H1 (cell line): ENCODE measurements around the gene STX8. TPM values are rescaled to one million over a fixed set of nuclear protein-coding genes. Genes with fewer than 3 reads are reported as not detected.

Source experiments
- ASH2L ChIP-seq: fragments of 200-600, 300-600 bp; sonication (generic); IDR thresholded peaks from one replicate; pipeline ENCODE4 v1.7.1; 2017; ENCODE audit warnings: low read length
- CHD1 ChIP-seq: IDR thresholded peaks from 2 replicates; pipeline ENCODE4 v1.6.1; 2012; ENCODE audit warnings: low read depth, low read length, improper control_type of control experiment
- CHD2 ChIP-seq: IDR thresholded peaks from 2 replicates; pipeline ENCODE4 v1.6.1; 2012; ENCODE audit warnings: low read length, improper control_type of control experiment
- E2F6 ChIP-seq: IDR thresholded peaks from 2 replicates; pipeline ENCODE4 v1.6.1; 2012; ENCODE audit warnings: inconsistent platforms
- KDM4A ChIP-seq: IDR thresholded peaks from one replicate; pipeline ENCODE4 v1.7.1; 2012; ENCODE audit warnings: low read depth, mild to moderate bottlenecking, moderate library complexity, low read length, inconsistent platforms; ENCODE audit not compliant: severe bottlenecking
- MAFK ChIP-seq: IDR thresholded peaks from 2 replicates; pipeline ENCODE4 v1.6.1; 2012; ENCODE audit warnings: low read depth, mild to moderate bottlenecking, improper control_type of control experiment, low read length
- SP1 ChIP-seq: IDR thresholded peaks from 2 replicates; pipeline ENCODE4 v1.6.1; 2011; ENCODE audit warnings: low read depth, low read length
- SP2 ChIP-seq: IDR thresholded peaks from 2 replicates; pipeline ENCODE4 v1.6.1; 2012; ENCODE audit warnings: mild to moderate bottlenecking, low read length, inconsistent platforms
- TAF7 ChIP-seq: optimal IDR thresholded peaks from 2 replicates; pipeline ENCODE3; 2011; ENCODE audit warnings: low read depth, mild to moderate bottlenecking, inconsistent platforms, low read length, moderate library complexity, borderline replicate concordance
- polyA plus RNA-seq, 7 experiments: library from polyadenylated mRNA; depleted of rRNA in 3 of 7; stranded (reverse) in 5 of 7; unstranded in 2 of 7; fragments of >200 nt in 5 of 7; fragments of 200-250 nt in 2 of 7; gene quantifications; 1 replicate in 5 of 7; 2 replicates in 1 of 7; 4 replicates in 1 of 7; pipeline versions ENCODE4 v1.2.1 to v1.2.3, GENCODE V29; 2011 to 2013; ENCODE audit warnings: missing spikeins in 2 of 7, mixed read lengths in 2 of 7
- total RNA-seq: library from RNA; stranded (reverse); fragmentation: NEBNext Ultra II Directional; extraction: Animal tissue kit (Norgen Biotek cat#: 25700); gene quantifications from 2 replicates; pipeline ENCODE4 v1.2.1, GENCODE V29; 2021
- TF ChIP-seq, protein P1 (sequence below): IDR thresholded peaks from 2 replicates; pipeline ENCODE4 v1.6.1; 2012; ENCODE audit warnings: low read length, inconsistent platforms

The STX8 gene
- total and polyA plus RNA-seq, 2 of the 8 experiments (the other 6 are each of a cell fraction or from before 2014, with no cell fraction given) = 22.8 to 42.5 TPM

GRCh38 chr17:9434642-9435057 is 141.0 kb downstream of the STX8 start (continued):
- no peak for TF ChIP-seq E2F6
- TF ChIP-seq ASH2L = no peak
- no peak for TF ChIP-seq CHD2
- no peak for TF ChIP-seq SP2
- TF ChIP-seq SP1 = no peak
- no peak for TF ChIP-seq TAF7
- no peak for TF ChIP-seq CHD1
- TF ChIP-seq, protein P1, sequence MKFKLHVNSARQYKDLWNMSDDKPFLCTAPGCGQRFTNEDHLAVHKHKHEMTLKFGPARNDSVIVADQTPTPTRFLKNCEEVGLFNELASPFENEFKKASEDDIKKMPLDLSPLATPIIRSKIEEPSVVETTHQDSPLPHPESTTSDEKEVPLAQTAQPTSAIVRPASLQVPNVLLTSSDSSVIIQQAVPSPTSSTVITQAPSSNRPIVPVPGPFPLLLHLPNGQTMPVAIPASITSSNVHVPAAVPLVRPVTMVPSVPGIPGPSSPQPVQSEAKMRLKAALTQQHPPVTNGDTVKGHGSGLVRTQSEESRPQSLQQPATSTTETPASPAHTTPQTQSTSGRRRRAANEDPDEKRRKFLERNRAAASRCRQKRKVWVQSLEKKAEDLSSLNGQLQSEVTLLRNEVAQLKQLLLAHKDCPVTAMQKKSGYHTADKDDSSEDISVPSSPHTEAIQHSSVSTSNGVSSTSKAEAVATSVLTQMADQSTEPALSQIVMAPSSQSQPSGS = no peak
- TF ChIP-seq KDM4A = no peak
- no peak for TF ChIP-seq MAFK
